Hepatocyte (in vitro differentiated cells): ENCODE results near the gene TSPO2. TPM values are rescaled to one million over a fixed set of nuclear protein-coding genes. Genes with fewer than 3 reads are reported as not detected.
A peak's percentile ranks its signal among the peaks of the same experiment; 100 is the strongest.

Experiments
- DNase-seq: peaks from one replicate; pipeline ENCODE4 v3.0.0-alpha.2; 2016; ENCODE audit warnings: low spot score
- H2AFZ ChIP-seq: fragments of 200-600 bp; sonication (generic); 2 replicates; pipeline ENCODE4 v1.6.0; 2016; ENCODE audit warnings: antibody characterized with exemption, mild to moderate bottlenecking
- H3K27ac ChIP-seq: fragments of 200-600 bp; sonication (generic); 2 replicates; pipeline ENCODE4 v1.5.1; 2016; ENCODE audit warnings: mild to moderate bottlenecking
- H3K27me3 ChIP-seq: fragments of 200-600 bp; sonication (generic); 2 replicates; pipeline ENCODE4 v1.6.1; 2016
- H3K36me3 ChIP-seq: fragments of 200-600 bp; sonication (generic); replicated peaks from 2 replicates; pipeline ENCODE4 v1.5.1; 2016; ENCODE audit warnings: low read depth; ENCODE audit not compliant: insufficient read depth
- H3K4me1 ChIP-seq: fragments of 200-600 bp; sonication (generic); 2 replicates; pipeline ENCODE4 v1.5.1; 2016; ENCODE audit warnings: mild to moderate bottlenecking, moderate library complexity; ENCODE audit not compliant: insufficient read depth
- H3K4me2 ChIP-seq: fragments of 200-600 bp; sonication (generic); 2 replicates; pipeline ENCODE4 v1.6.0; 2016
- H3K4me3 ChIP-seq: fragments of 200-600 bp; sonication (generic); 2 replicates; pipeline ENCODE4 v1.5.1; 2016; ENCODE audit warnings: mild to moderate bottlenecking
- H3K79me2 ChIP-seq: fragments of 200-600 bp; sonication (generic); 2 replicates; pipeline ENCODE4 v1.6.0; 2017; ENCODE audit warnings: mild to moderate bottlenecking
- H3K9me2 ChIP-seq: fragments of 200-600 bp; sonication (generic); replicated peaks from 2 replicates; pipeline ENCODE4 v1.6.0; 2017; ENCODE audit warnings: mild to moderate bottlenecking; ENCODE audit not compliant: insufficient read depth
- H3K9me3 ChIP-seq: fragments of 200-600 bp; sonication (generic); 2 replicates; pipeline ENCODE4 v1.5.1; 2016; ENCODE audit warnings: low read depth, mild to moderate bottlenecking
- H4K20me1 ChIP-seq: fragments of 200-600 bp; sonication (generic); 2 replicates; pipeline ENCODE4 v1.6.0; 2016; ENCODE audit warnings: mild to moderate bottlenecking; ENCODE audit not compliant: insufficient read depth, poor library complexity, severe bottlenecking
- CTCF ChIP-seq: fragments of 200-600 bp; sonication (generic); IDR thresholded peaks from 2 replicates; pipeline ENCODE4 v1.5.1; 2016; ENCODE audit warnings: antibody characterized with exemption, mild to moderate bottlenecking; ENCODE audit not compliant: poor library complexity
- EZH2 ChIP-seq: fragments of 200-600 bp; sonication (generic); IDR thresholded peaks from 2 replicates; pipeline ENCODE4 v1.6.1; 2016; ENCODE audit warnings: antibody characterized with exemption, mild to moderate bottlenecking, borderline replicate concordance
- EZH2phosphoT487 ChIP-seq: fragments of 200-600 bp; sonication (generic); IDR thresholded peaks from one replicate; pipeline ENCODE4 v1.6.1; 2018; ENCODE audit warnings: antibody characterized with exemption, mild to moderate bottlenecking, low read depth, moderate library complexity; ENCODE audit not compliant: unreplicated experiment, severe bottlenecking
- WGBS: methylation state at CpG from one replicate; pipeline ENCODE4 v1.1.6; 2016; ENCODE audit warnings: low lambda C conversion rate; ENCODE audit errors: missing lambda C conversion rate; 5-methylcytosine and 5-hydroxymethylcytosine counted together
- polyA plus RNA-seq: library from polyadenylated mRNA; unstranded; fragments of >200 nt; fragmentation: Nextera tagmentation; extraction: Ambion mirVana; gene quantifications from 2 replicates; pipeline ENCODE4 v1.2.1, GENCODE V29; 2016
- total RNA-seq: library from RNA; depleted of rRNA; stranded (reverse); fragments of >200 nt; gene quantifications from 2 replicates; pipeline ENCODE4 v1.2.3, GENCODE V29; 2014

Gene TSPO2
- total and polyA plus RNA-seq, 2 experiments from 2014 or later = 0.27 to 0.36 TPM

- peak within 1 kb of the TSS; percentile 99 for H3K27ac ChIP-seq
- H3K4me1 ChIP-seq = peaks cover 15% of the 10 kb centered on the region
- peak within 1 kb of the TSS; percentile 93 for H3K4me2 ChIP-seq
- H3K27me3 ChIP-seq = no peaks in the 10 kb centered on the region
- H3K9me2 ChIP-seq = no peaks in the 10 kb centered on the region
- H3K4me3 ChIP-seq = peak within 1 kb of the TSS; percentile 88
- TF ChIP-seq CTCF = no peak
- TF ChIP-seq EZH2phosphoT487 = no peak
- no peak for TF ChIP-seq EZH2
- H3K9me3 ChIP-seq = no peaks in the 10 kb centered on the region
- H4K20me1 ChIP-seq = peaks cover 20% of the 10 kb centered on the region
- H3K79me2 ChIP-seq = peaks cover 46% of the 10 kb centered on the region
- 1% methylated on average over 63 of the region's 63 CpGs for WGBS
- H3K36me3 ChIP-seq = no peaks in the 10 kb centered on the region
- DNase-seq = peak; percentile 100
- H2AFZ ChIP-seq = peak within 1 kb of the TSS; percentile 61
These were observed 29.9 kb downstream of the TSPO2 start, which contains the start of gene OARD1 for GRCh38 chr6:41071923-41072835. OARD1 (minus strand) TSS chr6:41072356; CDS start chr6:41071634, 722 bp downstream.

GRCh38 chr6:41072836-41073202 lies 30.6 kb downstream of the TSPO2 start, which contains the start of gene NFYA:
NFYA (plus strand) TSS chr6:41072974; CDS start chr6:41079090, 6,116 bp downstream.
- Histone ChIP-seq H2AFZ (peak within 1 kb of the TSS; percentile 61), H3K27me3 (no peaks in the 10 kb centered on the region), H3K9me3 (no peaks in the 10 kb centered on the region), H3K36me3 (no peaks in the 10 kb centered on the region), H3K4me3 (peak within 1 kb of the TSS; percentile 88), H3K4me1 (peaks cover 15% of the 10 kb centered on the region), H4K20me1 (peaks cover 26% of the 10 kb centered on the region), H3K79me2 (peaks cover 52% of the 10 kb centered on the region), H3K9me2 (no peaks in the 10 kb centered on the region), H3K4me2 (peak within 1 kb of the TSS; percentile 93), H3K27ac (peak within 1 kb of the TSS; percentile 99)
- TF ChIP-seq CTCF (no peak), EZH2 (no peak), EZH2phosphoT487 (no peak)
- DNase-seq = no peak
- 1% methylated on average over 37 of the region's 37 CpGs for WGBS

GRCh38 chr6:41073203-41073967 lies 31.1 kb downstream of the TSPO2 start:
- Histone ChIP-seq H2AFZ (peak overlapping the region; percentile 61), H3K4me1 (peaks cover 15% of the 10 kb centered on the region), H3K4me2 (peak overlapping the region; percentile 93)

More at GRCh38 chr6:41073203-41073967, 31.1 kb downstream of the TSPO2 start:
- H4K20me1 ChIP-seq = peaks cover 32% of the 10 kb centered on the region
- no peaks in the 10 kb centered on the region for H3K36me3 ChIP-seq
- H3K79me2 ChIP-seq = peaks cover 58% of the 10 kb centered on the region
- under 1% methylated on average over 43 of the region's 74 CpGs for WGBS
- H3K27ac ChIP-seq = peak overlapping the region; percentile 99
- H3K27me3 ChIP-seq = no peaks in the 10 kb centered on the region
- H3K9me2 ChIP-seq = no peaks in the 10 kb centered on the region
- DNase-seq = peak; percentile 92
- TF ChIP-seq EZH2phosphoT487 (no peak), EZH2 (no peak), CTCF (peak; percentile 36)
- no peaks in the 10 kb centered on the region for H3K9me3 ChIP-seq
- H3K4me3 ChIP-seq = peak overlapping the region; percentile 88
